ENCODE data around the gene RNF227. TPM values are rescaled to one million over a fixed set of nuclear protein-coding genes. Genes with fewer than 3 reads are reported as not detected.
"Not testable (repeated sequence)": the region's sequence is repeated elsewhere in the genome, so short reads cannot be mapped to it uniquely, and the experiment has no call there.

The RNF227 gene
- total and polyA plus RNA-seq, 10 of the 15 experiments (the other 5 are each of a cell fraction or from before 2014, with no cell fraction given), result 0.49 to 5.0 (median 1.3) TPM

DNA sequence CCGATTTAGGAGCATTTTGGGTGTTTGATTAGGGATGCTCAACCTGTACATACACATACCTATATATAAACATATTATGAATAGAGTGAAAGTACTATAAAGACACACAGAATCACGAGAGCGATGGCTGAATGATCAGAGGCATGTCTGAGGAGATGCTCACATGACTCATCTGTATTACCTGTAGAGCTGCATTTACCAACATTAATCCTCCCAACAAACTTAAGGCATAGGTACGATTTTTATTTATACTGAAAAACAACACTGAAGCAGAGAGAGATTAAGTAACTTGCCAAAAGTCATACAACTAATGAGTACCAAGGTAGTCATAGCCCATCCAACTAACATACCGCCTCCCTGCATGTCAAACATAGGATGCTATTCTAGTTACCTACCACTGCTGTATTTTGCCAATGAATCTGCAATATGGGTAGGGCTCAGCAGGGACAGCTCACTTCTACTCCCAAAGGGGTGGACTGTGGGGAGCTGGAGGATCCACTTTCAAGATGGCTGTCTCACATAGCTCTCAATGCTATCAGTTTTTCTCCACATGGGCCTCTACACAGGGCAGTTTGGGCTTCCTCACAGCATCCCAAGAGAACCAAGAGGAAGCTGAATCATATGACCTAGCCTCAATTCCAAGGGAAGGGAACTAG is 51.0 kb downstream of the RNF227 start:
- Histone ChIP-seq H3K79me2 (ENCODE audit: control insufficient read depth, insufficient read depth, low read length) (no peaks in the 10 kb centered on the region), H3K27me3 (replicated peaks in 1 of 2; ENCODE audit: control insufficient read depth in 2 of 2, insufficient read depth in 2 of 2, low read length in 1 of 2) (no peaks in the 10 kb centered on the region), H3K4me1 (ENCODE audit: control insufficient read depth, insufficient read depth, low read length) (no peaks in the 10 kb centered on the region), H3K4me3 (no peak overlapping the region), H3K4me2 (ENCODE audit: control insufficient read depth, insufficient read depth) (no peak overlapping the region), H4K20me1 (ENCODE audit: control insufficient read depth, insufficient read depth) (no peaks in the 10 kb centered on the region), H3K9me3 (replicated peaks; ENCODE audit: control insufficient read depth, insufficient read depth, low read length) (no peaks in the 10 kb centered on the region), H3K36me3 (ENCODE audit: control insufficient read depth in 2 of 2, insufficient read depth in 2 of 2, low read length in 1 of 2) (peaks cover 0 to 4% of the 10 kb centered on the region in 2 experiments; a peak in 1 of 4 replicates), H3K9ac (ENCODE audit: control insufficient read depth, insufficient read depth, low read length) (no peak overlapping the region), H2AFZ (ENCODE audit: control insufficient read depth, low read depth, low read length) (no peak overlapping the region), H3K27ac (ENCODE audit: control insufficient read depth, insufficient read depth) (no peak overlapping the region)
- no TSS peak for BruUV-seq (replicated peaks)
- DNase-seq (ENCODE audit: low read depth, low spot score), result no peak
- WGBS (ENCODE audit: insufficient coverage, insufficient replicate concordance, low lambda C conversion rate, missing lambda C conversion rate), result 78% methylated on average over 5 of the region's 5 CpGs
- RAD21 ChIA-PET (ENCODE audit: unreplicated experiment), result interaction anchor here (1.1 to 7.4 kb wide), 2 partner anchors 50 to 123 kb away, joined by 3 to 65 read pairs; no protein-coding TSS in a partner anchor
- POLR2A ChIA-PET, result interaction anchor here (0.5 to 0.7 kb wide), 4 partner anchors 117 to 842 kb away, joined by 3 to 5 read pairs (median 4); partner anchors contain the start of gene BCL6B
- TF ChIP-seq FOS (IDR thresholded peaks at IDR 0.05; ENCODE audit: borderline replicate concordance, extremely low read depth, insufficient read length) (no peak), SRF (IDR thresholded peaks at IDR 0.05; ENCODE audit: low read depth in 2 of 2, low read length in 2 of 2) (no peak), RELA (IDR thresholded peaks at IDR 0.05; ENCODE audit: borderline replicate concordance, partially characterized antibody) (no peak), POLR2A (IDR thresholded peaks at IDR 0.05; ENCODE audit: low read depth, low read length) (no peak), TCF7 (IDR thresholded peaks at IDR 0.05; ENCODE audit: borderline replicate concordance) (no peak), HDGF (IDR thresholded peaks at IDR 0.05) (no peak), MEF2B (IDR thresholded peaks at IDR 0.05; ENCODE audit: partially characterized antibody, poor library complexity, severe bottlenecking) (no peak)
- TF ChIP-seq, protein P1, sequence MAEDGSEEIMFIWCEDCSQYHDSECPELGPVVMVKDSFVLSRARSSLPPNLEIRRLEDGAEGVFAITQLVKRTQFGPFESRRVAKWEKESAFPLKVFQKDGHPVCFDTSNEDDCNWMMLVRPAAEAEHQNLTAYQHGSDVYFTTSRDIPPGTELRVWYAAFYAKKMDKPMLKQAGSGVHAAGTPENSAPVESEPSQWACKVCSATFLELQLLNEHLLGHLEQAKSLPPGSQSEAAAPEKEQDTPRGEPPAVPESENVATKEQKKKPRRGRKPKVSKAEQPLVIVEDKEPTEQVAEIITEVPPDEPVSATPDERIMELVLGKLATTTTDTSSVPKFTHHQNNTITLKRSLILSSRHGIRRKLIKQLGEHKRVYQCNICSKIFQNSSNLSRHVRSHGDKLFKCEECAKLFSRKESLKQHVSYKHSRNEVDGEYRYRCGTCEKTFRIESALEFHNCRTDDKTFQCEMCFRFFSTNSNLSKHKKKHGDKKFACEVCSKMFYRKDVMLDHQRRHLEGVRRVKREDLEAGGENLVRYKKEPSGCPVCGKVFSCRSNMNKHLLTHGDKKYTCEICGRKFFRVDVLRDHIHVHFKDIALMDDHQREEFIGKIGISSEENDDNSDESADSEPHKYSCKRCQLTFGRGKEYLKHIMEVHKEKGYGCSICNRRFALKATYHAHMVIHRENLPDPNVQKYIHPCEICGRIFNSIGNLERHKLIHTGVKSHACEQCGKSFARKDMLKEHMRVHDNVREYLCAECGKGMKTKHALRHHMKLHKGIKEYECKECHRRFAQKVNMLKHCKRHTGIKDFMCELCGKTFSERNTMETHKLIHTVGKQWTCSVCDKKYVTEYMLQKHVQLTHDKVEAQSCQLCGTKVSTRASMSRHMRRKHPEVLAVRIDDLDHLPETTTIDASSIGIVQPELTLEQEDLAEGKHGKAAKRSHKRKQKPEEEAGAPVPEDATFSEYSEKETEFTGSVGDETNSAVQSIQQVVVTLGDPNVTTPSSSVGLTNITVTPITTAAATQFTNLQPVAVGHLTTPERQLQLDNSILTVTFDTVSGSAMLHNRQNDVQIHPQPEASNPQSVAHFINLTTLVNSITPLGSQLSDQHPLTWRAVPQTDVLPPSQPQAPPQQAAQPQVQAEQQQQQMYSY (CRISPR knock-in tag; IDR thresholded peaks at IDR 0.05), result no peak
- no peak for ATAC-seq
- SMC1A ChIA-PET (ENCODE audit: uncharacterized antibody, unreplicated experiment), result interaction anchor here (0.9 to 2.7 kb wide), 7 partner anchors 18 to 118 kb away, joined by 3 to 12 read pairs (median 5); partner anchors contain the start of gene KDM6B
- CTCF ChIA-PET, result interaction anchor here (0.7 to 15.5 kb wide), 10 partner anchors 12 to 195 kb away, joined by 3 to 308 read pairs (median 4); partner anchors contain the start of genes CNTROB and TRAPPC1
- in situ Hi-C loops (cut with MboI) (loop anchor here (5.0 kb wide), 1 partner anchor 122 kb away; no protein-coding TSS in a partner anchor), intact Hi-C loops (cut with micrococcal nuclease; ENCODE audit: unreplicated experiment) (loop anchor here (5.0 kb wide), 2 partner anchors 32 to 177 kb away; no protein-coding TSS in a partner anchor)
- no peak for FAIRE-seq

DNA sequence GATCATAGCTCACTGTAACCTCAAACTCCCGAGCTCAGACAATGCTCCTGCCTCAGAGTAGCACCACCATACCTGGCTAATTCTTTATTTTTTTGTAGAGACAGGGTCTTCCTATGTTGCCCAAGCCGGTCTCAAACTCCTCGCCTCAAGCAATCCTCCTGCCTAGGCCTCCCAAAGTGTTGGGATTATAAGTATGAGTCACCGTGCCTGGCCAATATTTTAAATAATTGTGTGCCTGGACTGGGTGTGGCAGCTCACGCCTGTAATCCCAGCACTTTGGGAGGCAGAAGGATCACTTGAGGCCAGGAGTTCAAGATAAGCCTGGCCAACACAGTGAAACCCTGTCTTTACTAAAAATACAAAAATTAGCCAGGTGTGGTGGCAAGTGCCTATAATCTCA is 51.7 kb downstream of the RNF227 start:
- not testable (repeated sequence) for H3K27me3 ChIP-seq (replicated peaks in 1 of 2; ENCODE audit: control insufficient read depth in 2 of 2, insufficient read depth in 2 of 2, low read length in 1 of 2); H2AFZ ChIP-seq (ENCODE audit: control insufficient read depth, low read depth, low read length); H3K27ac ChIP-seq (ENCODE audit: control insufficient read depth, insufficient read depth); H3K4me3 ChIP-seq; DNase-seq (ENCODE audit: low read depth, low spot score); H4K20me1 ChIP-seq (ENCODE audit: control insufficient read depth, insufficient read depth); H3K9me3 ChIP-seq (replicated peaks; ENCODE audit: control insufficient read depth, insufficient read depth, low read length); H3K4me2 ChIP-seq (ENCODE audit: control insufficient read depth, insufficient read depth); ATAC-seq; H3K79me2 ChIP-seq (ENCODE audit: control insufficient read depth, insufficient read depth, low read length); BruUV-seq (replicated peaks); FAIRE-seq; H3K4me1 ChIP-seq (ENCODE audit: control insufficient read depth, insufficient read depth, low read length); H3K36me3 ChIP-seq (ENCODE audit: control insufficient read depth in 2 of 2, insufficient read depth in 2 of 2, low read length in 1 of 2); H3K9ac ChIP-seq (ENCODE audit: control insufficient read depth, insufficient read depth, low read length)
- in situ Hi-C loops (cut with MboI) (loop anchor here (5.0 kb wide), 1 partner anchor 123 kb away; no protein-coding TSS in a partner anchor), intact Hi-C loops (cut with micrococcal nuclease; ENCODE audit: unreplicated experiment) (loop anchor here (5.0 kb wide), 2 partner anchors 33 to 178 kb away; no protein-coding TSS in a partner anchor)
- WGBS (ENCODE audit: insufficient coverage, insufficient replicate concordance, low lambda C conversion rate, missing lambda C conversion rate), result 93% methylated on average over 5 of the region's 5 CpGs
- RAD21 ChIA-PET (ENCODE audit: unreplicated experiment), result interaction anchor here (0.9 to 7.4 kb wide), 9 partner anchors 20 to 193 kb away, joined by 3 to 65 read pairs (median 4); no protein-coding TSS in a partner anchor
- POLR2A ChIA-PET, result interaction anchor here (0.7 kb wide), 1 partner anchor 26 kb away, joined by 3 read pairs; no protein-coding TSS in a partner anchor
- CTCF ChIA-PET, result interaction anchor here (1.0 to 15.5 kb wide), 16 partner anchors 13 to 196 kb away, joined by 3 to 308 read pairs (median 6); partner anchors contain the start of genes CNTROB and TRAPPC1
- SMC1A ChIA-PET (ENCODE audit: uncharacterized antibody, unreplicated experiment), result interaction anchor here (0.7 to 3.6 kb wide), 13 partner anchors 12 to 193 kb away, joined by 3 to 41 read pairs (median 6); partner anchors contain the start of genes CNTROB, RNF227 and TRAPPC1

Measured in GM12878 (cell line).